CD4-positive, alpha-beta T cell treated with Interleukin-12 subunit alpha and Interleukin-12 subunit beta, for 1 hour (primary cell): ENCODE data around the gene DNAH8.

Experiments used
- DNase-seq: peaks from one replicate; pipeline ENCODE4 v3.0.0-alpha.2; 2020

DNAH8 gene

GRCh38 chr6:38978139-38978704 lies 263.1 kb downstream of the DNAH8 start:
- no peak for DNase-seq

- DNase-seq = no peak
These were observed 267.4 kb downstream of the DNAH8 start for GRCh38 chr6:38982470-38982869.

GRCh38 chr6:38984723-38985122 lies 269.6 kb downstream of the DNAH8 start:
- no peak for DNase-seq

GRCh38 chr6:38985839-38986238 lies 270.7 kb downstream of the DNAH8 start:
- DNase-seq = no peak

- DNase-seq = no peak
These were observed 272.4 kb downstream of the DNAH8 start for GRCh38 chr6:38987503-38987902.

- no peak for DNase-seq
These were observed 273.8 kb downstream of the DNAH8 start for GRCh38 chr6:38988736-38989449.

- no peak for DNase-seq
These were observed 275.4 kb downstream of the DNAH8 start for GRCh38 chr6:38990475-38990874.

GRCh38 chr6:38996676-38997075 lies 281.6 kb downstream of the DNAH8 start:
- DNase-seq = no peak

- DNase-seq = peak; percentile 6
These were observed 282.1 kb downstream of the DNAH8 start for GRCh38 chr6:38997128-38997761.

GRCh38 chr6:39003072-39003471 lies 288.0 kb downstream of the DNAH8 start:
- no peak for DNase-seq

GRCh38 chr6:39003492-39003891 lies 288.4 kb downstream of the DNAH8 start:
- DNase-seq = no peak

GRCh38 chr6:39004801-39005200 lies 289.7 kb downstream of the DNAH8 start:
- no peak for DNase-seq

- no peak for DNase-seq
These were observed 290.7 kb downstream of the DNAH8 start for GRCh38 chr6:39005774-39006173.

GRCh38 chr6:39007575-39007974 lies 292.5 kb downstream of the DNAH8 start:
- no peak for DNase-seq

- DNase-seq = no peak
These were observed 293.6 kb downstream of the DNAH8 start for GRCh38 chr6:39008737-39009136.

- no peak for DNase-seq
These were observed 294.4 kb downstream of the DNAH8 start for GRCh38 chr6:39009476-39009875.

- no peak for DNase-seq
These were observed 301.9 kb downstream of the DNAH8 start for GRCh38 chr6:39016839-39017546.

GRCh38 chr6:39017547-39017880 lies 302.4 kb downstream of the DNAH8 start:
- DNase-seq = no peak

- DNase-seq = no peak
These were observed 303.0 kb downstream of the DNAH8 start for GRCh38 chr6:39018103-39018502.

GRCh38 chr6:39020136-39020535 lies 305.0 kb downstream of the DNAH8 start:
- no peak for DNase-seq

GRCh38 chr6:39021041-39021440 lies 305.9 kb downstream of the DNAH8 start:
- DNase-seq = no peak

- DNase-seq = no peak
These were observed 306.7 kb downstream of the DNAH8 start for GRCh38 chr6:39021779-39022178.

GRCh38 chr6:39026175-39026574 lies 311.1 kb downstream of the DNAH8 start:
- no peak for DNase-seq
